Choroid plexus epithelial cell (primary cell): ENCODE data around the gene TOM1L1.

Experiments used
- DNase-seq: peaks from one replicate; pipeline ENCODE4 v3.0.0-alpha.2; 2010; ENCODE audit warnings: low read depth
- H3K4me3 ChIP-seq: 2 replicates; pipeline ENCODE4 v1.5.1; 2011; ENCODE audit warnings: low read depth, mild to moderate bottlenecking, control low read depth, low read length, moderate library complexity
- TF ChIP-seq, protein P1 (sequence below): conservative IDR thresholded peaks from 2 replicates; pipeline ENCODE4 v1.5.1; 2011; ENCODE audit warnings: low read depth, mild to moderate bottlenecking, control low read depth, inconsistent platforms, low read length, moderate library complexity

The TOM1L1 gene

DNA sequence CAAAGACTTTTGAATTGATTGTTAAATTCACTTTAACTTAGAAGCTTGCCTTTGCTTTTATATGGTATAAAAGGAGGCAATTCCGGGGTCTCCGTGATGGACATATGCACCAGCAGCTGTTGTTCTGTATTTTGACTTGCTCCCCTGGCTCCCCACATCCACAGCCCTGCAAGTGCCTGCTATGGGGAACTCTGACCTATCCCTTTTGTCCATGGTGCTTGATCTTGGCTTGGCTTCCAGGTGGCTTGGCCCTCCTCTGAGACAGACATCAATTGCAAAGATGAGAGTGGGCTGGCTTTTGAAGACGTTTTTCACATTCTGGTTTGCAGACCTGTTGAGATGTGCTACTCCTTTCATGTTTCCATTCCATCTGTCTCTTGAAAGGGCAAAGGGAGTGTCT is 26.9 kb downstream of the TOM1L1 start:
- no peak overlapping the region for H3K4me3 ChIP-seq
- no peak for DNase-seq
- TF ChIP-seq, protein P1, sequence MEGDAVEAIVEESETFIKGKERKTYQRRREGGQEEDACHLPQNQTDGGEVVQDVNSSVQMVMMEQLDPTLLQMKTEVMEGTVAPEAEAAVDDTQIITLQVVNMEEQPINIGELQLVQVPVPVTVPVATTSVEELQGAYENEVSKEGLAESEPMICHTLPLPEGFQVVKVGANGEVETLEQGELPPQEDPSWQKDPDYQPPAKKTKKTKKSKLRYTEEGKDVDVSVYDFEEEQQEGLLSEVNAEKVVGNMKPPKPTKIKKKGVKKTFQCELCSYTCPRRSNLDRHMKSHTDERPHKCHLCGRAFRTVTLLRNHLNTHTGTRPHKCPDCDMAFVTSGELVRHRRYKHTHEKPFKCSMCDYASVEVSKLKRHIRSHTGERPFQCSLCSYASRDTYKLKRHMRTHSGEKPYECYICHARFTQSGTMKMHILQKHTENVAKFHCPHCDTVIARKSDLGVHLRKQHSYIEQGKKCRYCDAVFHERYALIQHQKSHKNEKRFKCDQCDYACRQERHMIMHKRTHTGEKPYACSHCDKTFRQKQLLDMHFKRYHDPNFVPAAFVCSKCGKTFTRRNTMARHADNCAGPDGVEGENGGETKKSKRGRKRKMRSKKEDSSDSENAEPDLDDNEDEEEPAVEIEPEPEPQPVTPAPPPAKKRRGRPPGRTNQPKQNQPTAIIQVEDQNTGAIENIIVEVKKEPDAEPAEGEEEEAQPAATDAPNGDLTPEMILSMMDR: no peak

DNA sequence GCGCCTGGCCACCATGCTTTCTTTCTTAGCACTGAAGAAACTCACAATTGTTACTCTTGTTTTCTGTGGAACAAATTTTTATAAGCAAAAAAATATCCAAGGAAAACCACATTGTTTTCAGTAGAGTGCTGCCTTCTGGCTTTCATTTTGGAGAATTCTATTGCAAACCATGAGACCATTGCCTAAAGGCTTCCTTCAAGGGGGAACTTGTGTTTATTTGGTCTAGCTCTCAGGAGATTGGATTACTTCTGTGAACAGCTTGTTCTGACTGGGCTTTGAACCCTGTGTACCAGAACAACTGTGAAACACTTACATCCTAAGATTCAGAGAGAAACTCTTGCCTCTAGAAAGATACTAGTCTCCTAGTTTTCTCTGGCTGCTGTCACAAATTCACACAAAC is 32.1 kb downstream of the TOM1L1 start:
- TF ChIP-seq, protein P1: no peak
- H3K4me3 ChIP-seq: no peak overlapping the region
- DNase-seq: peak; percentile 59

DNA sequence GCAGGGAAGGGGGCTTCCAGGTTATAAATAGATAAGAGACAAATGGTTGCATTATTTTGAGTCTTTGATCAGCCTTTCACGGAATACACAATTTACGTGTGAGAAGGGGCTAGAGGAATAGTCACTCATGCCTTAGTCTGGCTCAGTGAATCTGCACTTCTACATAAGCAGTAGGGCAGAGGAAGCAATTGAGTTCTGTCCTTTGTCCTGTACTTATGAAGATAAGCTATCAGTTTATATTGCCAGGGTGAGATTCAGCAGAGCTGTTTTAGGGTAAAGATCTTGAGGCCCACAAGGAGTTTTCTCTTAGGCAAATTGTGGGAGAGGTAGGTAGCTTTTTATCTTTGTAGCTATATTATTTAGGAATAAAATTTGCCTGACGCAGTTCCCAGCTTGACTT is 33.3 kb downstream of the TOM1L1 start:
- no peak for DNase-seq
- no peak overlapping the region for H3K4me3 ChIP-seq
- TF ChIP-seq, protein P1: no peak

DNA sequence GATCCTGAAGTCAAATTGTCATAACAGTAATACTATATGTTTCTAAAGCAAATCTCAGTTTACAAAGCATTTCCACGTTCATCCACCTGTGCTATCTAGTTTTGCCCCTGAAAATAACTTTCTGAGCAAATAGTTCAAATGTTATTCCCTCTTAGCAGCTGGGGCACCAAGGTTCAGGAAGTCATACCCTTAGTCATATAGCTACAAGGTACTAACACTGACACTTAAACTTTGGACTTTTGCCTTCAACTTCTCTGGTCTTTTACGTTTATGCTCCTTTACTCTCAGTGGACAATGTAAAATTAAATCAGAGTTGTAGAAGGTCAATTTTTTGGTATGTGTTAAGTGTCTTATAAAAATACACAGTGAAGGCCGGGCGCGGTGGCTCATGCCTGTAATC is 34.8 kb downstream of the TOM1L1 start:
- TF ChIP-seq, protein P1: no peak

DNA sequence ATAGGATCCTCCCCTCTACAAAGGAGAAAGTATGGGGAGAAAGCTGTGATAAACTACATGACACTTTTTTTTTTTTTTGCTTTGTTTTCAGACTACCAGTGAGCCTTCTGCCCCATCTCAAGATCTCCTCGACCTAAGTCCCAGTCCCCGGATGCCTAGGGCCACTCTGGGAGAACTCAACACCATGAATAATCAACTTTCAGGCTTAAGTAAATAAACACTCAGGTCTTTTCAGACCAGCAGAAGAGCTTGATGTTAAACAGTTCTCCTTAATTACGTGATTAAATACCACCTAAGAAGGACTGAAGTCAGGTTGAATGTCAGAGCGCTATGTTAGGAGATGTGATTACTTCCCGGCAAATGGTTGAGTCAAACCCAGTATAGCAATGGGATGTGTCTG is 36.4 kb downstream of the TOM1L1 start:
- TF ChIP-seq, protein P1: no peak
- DNase-seq: no peak
- H3K4me3 ChIP-seq: no peak overlapping the region

More for the DNA sequence above, 34.8 kb downstream of the TOM1L1 start:
- no peak overlapping the region for H3K4me3 ChIP-seq
- DNase-seq: no peak

DNA sequence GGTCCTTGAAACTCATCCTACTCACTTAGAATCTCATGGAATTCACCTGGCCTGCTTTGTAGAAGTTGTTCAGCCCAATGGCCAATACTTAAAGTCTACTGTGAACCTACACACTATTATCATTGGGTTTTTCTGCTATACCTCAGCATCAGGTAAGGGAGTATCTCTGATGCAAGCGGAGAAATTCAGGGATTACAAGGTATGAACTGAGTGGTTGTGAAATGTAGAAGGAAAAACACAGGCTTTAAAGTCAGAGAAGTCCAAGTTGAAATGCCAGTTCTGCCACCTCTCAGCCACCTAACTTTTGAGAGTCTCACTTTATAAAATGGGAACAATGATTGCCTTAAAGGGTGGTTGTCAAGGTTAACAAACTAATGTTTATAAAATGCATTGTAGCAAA is 36.8 kb downstream of the TOM1L1 start:
- no peak overlapping the region for H3K4me3 ChIP-seq
- DNase-seq: no peak
- TF ChIP-seq, protein P1: no peak

DNA sequence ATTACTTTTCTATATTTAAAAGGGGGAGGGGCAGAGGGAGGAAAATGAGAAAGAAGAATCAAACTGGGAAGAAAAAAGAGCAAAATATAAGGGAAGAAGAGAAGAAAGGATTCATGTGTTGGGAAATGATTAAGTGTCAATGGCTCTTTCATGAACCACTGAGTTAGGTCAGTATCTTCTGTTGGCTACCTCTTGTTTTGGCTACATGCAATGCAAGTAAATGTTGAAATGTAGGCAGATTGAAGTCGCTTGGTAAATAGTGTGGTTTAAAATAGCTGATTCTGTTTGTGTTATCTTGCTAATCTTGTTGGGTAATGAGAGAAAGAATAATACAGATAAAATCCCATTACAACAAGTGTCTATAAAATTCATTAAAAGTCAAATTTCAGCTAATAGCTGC is 40.6 kb downstream of the TOM1L1 start:
- H3K4me3 ChIP-seq: no peak overlapping the region
- TF ChIP-seq, protein P1: no peak
- no peak for DNase-seq
